Neuronal stem cell (in vitro differentiated cells): Measurements from ENCODE around the gene ATP5PD.
"Not testable (repeated sequence)": the region's sequence is repeated elsewhere in the genome, so short reads cannot be mapped to it uniquely, and the experiment has no call there.

ENCODE experiments used
- DNase-seq: peaks from one replicate; pipeline ENCODE4 v3.0.0-alpha.2; 2013; ENCODE audit warnings: low spot score
- H2AFZ ChIP-seq: one replicate; pipeline ENCODE4 v1.6.1; 2013; ENCODE audit warnings: mild to moderate bottlenecking, low read length, inconsistent platforms
- H2AK5ac ChIP-seq: 2 replicates; pipeline ENCODE4 v1.6.1; 2013; ENCODE audit warnings: low read depth, mild to moderate bottlenecking, inconsistent platforms, low read length, moderate library complexity, mixed read lengths
- H2BK120ac ChIP-seq: 2 replicates; pipeline ENCODE4 v1.6.1; 2013; ENCODE audit warnings: low read depth, mild to moderate bottlenecking, inconsistent platforms, low read length, moderate library complexity, mixed read lengths
- H2BK12ac ChIP-seq: one replicate; pipeline ENCODE4 v1.6.1; 2013; ENCODE audit warnings: low read length, inconsistent platforms
- H2BK15ac ChIP-seq: 2 replicates; pipeline ENCODE4 v1.6.1; 2013; ENCODE audit warnings: mild to moderate bottlenecking, low read length, inconsistent platforms, mixed read lengths
- H2BK5ac ChIP-seq: one replicate; pipeline ENCODE4 v1.6.1; 2013; ENCODE audit warnings: inconsistent platforms, mild to moderate bottlenecking, low read length, moderate library complexity
- H3K14ac ChIP-seq: one replicate; pipeline ENCODE4 v1.6.1; 2013; ENCODE audit warnings: low read length, inconsistent platforms
- H3K18ac ChIP-seq: 2 replicates; pipeline ENCODE4 v1.6.1; 2013; ENCODE audit warnings: low read length, inconsistent platforms
- H3K23ac ChIP-seq: 2 replicates; pipeline ENCODE4 v1.6.1; 2013; ENCODE audit warnings: low read depth, mild to moderate bottlenecking, mixed read lengths, low read length, inconsistent platforms; ENCODE audit not compliant: poor library complexity
- H3K27ac ChIP-seq: replicated peaks from 3 replicates; pipeline ENCODE4 v1.5.1; 2013; ENCODE audit warnings: low read length, inconsistent platforms
- H3K27me3 ChIP-seq, 3 experiments: 2 replicates each; pipeline ENCODE4 v1.6.1; 2013; ENCODE audit warnings: low read length in 3 of 3, mild to moderate bottlenecking in 2 of 3, inconsistent platforms in 1 of 3, low read depth in 1 of 3, mixed read lengths in 1 of 3, moderate library complexity in 1 of 3; ENCODE audit not compliant: control insufficient read depth in 3 of 3, insufficient read depth in 3 of 3
- H3K36me3 ChIP-seq, 2 donors: replicated peaks in 1 of 2; 2 replicates each; pipeline ENCODE4 v1.6.1; 2013; ENCODE audit warnings: low read length in 2 of 2; ENCODE audit not compliant: control insufficient read depth in 2 of 2, insufficient read depth in 2 of 2
- H3K4ac ChIP-seq: 2 replicates; pipeline ENCODE4 v1.6.1; 2013; ENCODE audit warnings: inconsistent platforms, mild to moderate bottlenecking, low read length, moderate library complexity
- H3K4me1 ChIP-seq, 2 donors: 1 replicate in 1 of 2; 2 replicates in 1 of 2; pipeline ENCODE4 v1.6.1; 2013; ENCODE audit warnings: low read length in 2 of 2, low read depth in 1 of 2; ENCODE audit not compliant: control insufficient read depth in 2 of 2, insufficient read depth in 1 of 2
- H3K4me2 ChIP-seq: one replicate; pipeline ENCODE4 v1.6.1; 2013; ENCODE audit warnings: mild to moderate bottlenecking, low read length, inconsistent platforms; ENCODE audit not compliant: insufficient read depth, poor library complexity, severe bottlenecking
- H3K4me3 ChIP-seq, 2 donors: 2 replicates each; pipeline ENCODE4 v1.5.1; 2013; ENCODE audit warnings: low read length in 2 of 2, mild to moderate bottlenecking in 2 of 2, inconsistent platforms in 1 of 2, moderate library complexity in 1 of 2
- H3K79me1 ChIP-seq: one replicate; pipeline ENCODE4 v1.6.1; 2013; ENCODE audit warnings: low read depth, mild to moderate bottlenecking, inconsistent platforms, low read length, moderate library complexity
- H3K9ac ChIP-seq: one replicate; pipeline ENCODE4 v1.6.1; 2013; ENCODE audit warnings: mild to moderate bottlenecking, low read depth, low read length, inconsistent platforms; ENCODE audit not compliant: poor library complexity
- H3K9me3 ChIP-seq, 2 donors: replicated peaks in 1 of 2; 2 replicates each; pipeline versions ENCODE3 to v1.6.1; 2013; ENCODE audit warnings: low read length in 2 of 2, mild to moderate bottlenecking in 2 of 2, inconsistent platforms in 1 of 2, low read depth in 1 of 2, mixed read lengths in 1 of 2, moderate library complexity in 1 of 2; ENCODE audit not compliant: control insufficient read depth in 2 of 2, insufficient read depth in 1 of 2
- H4K8ac ChIP-seq: one replicate; pipeline ENCODE4 v1.6.1; 2013; ENCODE audit warnings: low read depth, mild to moderate bottlenecking, inconsistent platforms, low read length, moderate library complexity
- H4K91ac ChIP-seq: one replicate; pipeline ENCODE4 v1.6.1; 2013; ENCODE audit warnings: low read length, low read depth, mild to moderate bottlenecking, inconsistent platforms; ENCODE audit not compliant: poor library complexity
- WGBS, 2 donors: extraction: QIAGEN DNeasy Blood & Tissue Kit; methylation state at CpG; one replicate each; pipeline ENCODE4 v1.1.7; 2013; ENCODE audit warnings: missing lambda C conversion rate in 2 of 2, mixed read lengths in 1 of 2; ENCODE audit not compliant: insufficient read length in 2 of 2, insufficient replicate concordance in 1 of 2; ENCODE audit errors: extremely low coverage in 2 of 2; 5-methylcytosine and 5-hydroxymethylcytosine counted together

Gene ATP5PD

GRCh38 chr17:75006084-75006483 lies 40.7 kb downstream of the ATP5PD start:
- WGBS, 2 donors, result no CpG with 5 or more reads among the region's 6 CpGs
- not testable (repeated sequence) for H3K14ac ChIP-seq, H3K18ac ChIP-seq, H2AFZ ChIP-seq, H2BK5ac ChIP-seq, H3K4ac ChIP-seq, H3K27me3 ChIP-seq, H3K9me3 ChIP-seq, H3K23ac ChIP-seq, H4K91ac ChIP-seq, H3K9ac ChIP-seq, H3K4me2 ChIP-seq, H2BK12ac ChIP-seq, H4K8ac ChIP-seq, H2BK120ac ChIP-seq, H2AK5ac ChIP-seq, H3K4me1 ChIP-seq, H2BK15ac ChIP-seq, H3K4me3 ChIP-seq, H3K79me1 ChIP-seq, DNase-seq, H3K27ac ChIP-seq
- peaks cover 25 to 47% of the 10 kb centered on the region in 2 donors for H3K36me3 ChIP-seq

- no peak overlapping the region for H3K14ac ChIP-seq
- no peak overlapping the region for H2BK15ac ChIP-seq
- WGBS, 2 donors, result no CpG with 5 or more reads among the region's 8 CpGs
- H3K18ac ChIP-seq, result no peak overlapping the region
- H2BK120ac ChIP-seq, result no peak overlapping the region
- no peak overlapping the region for H4K91ac ChIP-seq
- no peak overlapping the region for H3K23ac ChIP-seq
- no peak for DNase-seq
- H3K27ac ChIP-seq, result no peak overlapping the region
- H3K36me3 ChIP-seq, result peaks cover 25 to 50% of the 10 kb centered on the region in 2 donors
- no peak overlapping the region for H3K9ac ChIP-seq
- no peaks in the 10 kb centered on the region for H3K27me3 ChIP-seq
- no peak overlapping the region for H2AFZ ChIP-seq
- H3K4ac ChIP-seq, result no peak overlapping the region
- H2BK12ac ChIP-seq, result no peak overlapping the region
- H3K9me3 ChIP-seq, result no peaks in the 10 kb centered on the region
- no peaks in the 10 kb centered on the region for H3K4me1 ChIP-seq
- H4K8ac ChIP-seq, result no peak overlapping the region
- no peak overlapping the region for H2AK5ac ChIP-seq
- no peak overlapping the region for H3K4me3 ChIP-seq
- no peaks in the 10 kb centered on the region for H3K79me1 ChIP-seq
- no peak overlapping the region for H3K4me2 ChIP-seq
- no peak overlapping the region for H2BK5ac ChIP-seq
Measured at GRCh38 chr17:75005291-75005690, 41.5 kb downstream of the ATP5PD start.

DNA sequence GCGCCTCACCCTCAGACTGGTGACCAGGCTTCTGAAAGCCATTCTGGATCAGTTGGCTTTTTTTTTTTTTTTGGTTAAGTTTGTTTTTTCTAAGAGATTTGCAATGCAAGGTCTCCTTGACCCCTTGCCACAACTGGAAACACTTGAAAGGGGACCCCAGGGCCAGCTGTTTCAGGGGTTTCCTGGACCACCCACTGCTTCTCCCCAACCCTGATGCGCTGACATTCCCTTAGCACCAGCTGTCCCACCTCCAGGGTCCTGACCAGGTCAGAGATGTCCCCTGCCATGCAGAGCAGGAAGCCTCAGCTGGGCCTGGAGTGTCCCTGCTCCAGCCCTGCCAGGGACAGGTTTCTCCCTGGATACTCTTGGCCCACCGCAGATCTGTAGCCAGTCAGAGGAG lies 42.4 kb downstream of the ATP5PD start:
- Histone ChIP-seq H3K14ac (no peak overlapping the region), H3K36me3 (peaks cover 30 to 56% of the 10 kb centered on the region in 2 donors), H3K18ac (no peak overlapping the region), H3K9ac (no peak overlapping the region), H3K4ac (no peak overlapping the region), H2BK15ac (no peak overlapping the region), H2BK12ac (no peak overlapping the region), H3K4me1 (no peaks in the 10 kb centered on the region), H2BK5ac (no peak overlapping the region), H4K91ac (no peak overlapping the region), H3K9me3 (no peaks in the 10 kb centered on the region), H2AK5ac (no peak overlapping the region), H2BK120ac (no peak overlapping the region), H3K23ac (no peak overlapping the region), H2AFZ (no peak overlapping the region), H3K4me2 (no peak overlapping the region), H4K8ac (no peak overlapping the region), H3K27me3 (no peaks in the 10 kb centered on the region), H3K27ac (no peak overlapping the region), H3K79me1 (no peaks in the 10 kb centered on the region), H3K4me3 (no peak overlapping the region)
- WGBS, 2 donors, result no CpG with 5 or more reads among the region's 3 CpGs
- no peak for DNase-seq

GRCh38 chr17:75003957-75004355 lies 42.8 kb downstream of the ATP5PD start:
- Histone ChIP-seq H3K4me1 (no peaks in the 10 kb centered on the region), H3K9me3 (no peaks in the 10 kb centered on the region), H3K23ac (no peak overlapping the region), H3K9ac (no peak overlapping the region), H3K27ac (no peak overlapping the region), H2BK12ac (no peak overlapping the region), H3K79me1 (no peaks in the 10 kb centered on the region), H3K18ac (no peak overlapping the region), H3K14ac (no peak overlapping the region), H3K27me3 (no peaks in the 10 kb centered on the region), H3K4me3 (no peak overlapping the region), H2AFZ (no peak overlapping the region), H2AK5ac (no peak overlapping the region), H2BK15ac (no peak overlapping the region), H2BK120ac (no peak overlapping the region), H4K8ac (no peak overlapping the region), H3K36me3 (peaks cover 33 to 60% of the 10 kb centered on the region in 2 donors), H2BK5ac (no peak overlapping the region), H3K4me2 (no peak overlapping the region), H3K4ac (no peak overlapping the region), H4K91ac (no peak overlapping the region)
- no CpG with 5 or more reads among the region's 19 CpGs for WGBS, 2 donors
- DNase-seq, result no peak
